GM18517 (cell line): ENCODE measurements around the gene FZR1.
"Not testable (repeated sequence)": the region's sequence is repeated elsewhere in the genome, so short reads cannot be mapped to it uniquely, and the experiment has no call there.

Source experiments
- ATAC-seq: cut with Tn5 transposase; IDR thresholded peaks from one replicate; pipeline ENCODE4 v1.9.1; 2021; ENCODE audit warnings: mild to moderate bottlenecking, moderate library complexity; ENCODE audit not compliant: unreplicated experiment

Gene FZR1

DNA sequence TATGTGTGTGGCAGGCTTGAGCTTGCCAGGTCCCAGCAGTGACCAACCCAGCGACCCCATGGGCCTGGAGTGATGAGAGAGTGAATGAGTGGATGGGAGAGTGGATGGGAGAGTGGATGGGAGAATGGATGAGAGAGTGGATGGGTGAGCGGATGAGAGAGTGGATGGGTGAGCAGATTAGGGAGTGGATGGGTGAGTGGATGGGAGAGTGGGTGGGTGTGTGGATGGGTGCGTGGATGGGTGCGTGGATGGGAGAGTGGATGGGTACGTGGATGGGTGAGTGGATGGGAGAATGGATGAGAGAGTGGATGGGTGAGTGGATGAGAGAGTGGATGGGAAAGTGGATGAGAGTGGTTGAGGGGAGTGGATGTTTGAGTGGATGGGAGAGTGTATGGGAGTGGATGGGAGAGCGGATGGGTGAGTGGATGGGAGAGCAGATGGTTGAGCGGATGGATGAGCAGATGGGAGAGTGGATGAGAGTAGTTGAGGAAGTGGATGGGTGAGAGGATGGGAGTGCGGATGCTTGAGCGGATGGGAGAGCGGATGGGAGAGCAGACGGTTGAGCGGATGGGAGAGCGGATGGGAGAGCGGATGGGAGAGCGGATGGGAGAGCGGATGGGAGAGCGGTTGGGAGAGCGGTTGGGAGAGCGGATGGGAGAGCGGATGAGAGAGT is 22.6 kb downstream of the FZR1 start:
- no peak for ATAC-seq

DNA sequence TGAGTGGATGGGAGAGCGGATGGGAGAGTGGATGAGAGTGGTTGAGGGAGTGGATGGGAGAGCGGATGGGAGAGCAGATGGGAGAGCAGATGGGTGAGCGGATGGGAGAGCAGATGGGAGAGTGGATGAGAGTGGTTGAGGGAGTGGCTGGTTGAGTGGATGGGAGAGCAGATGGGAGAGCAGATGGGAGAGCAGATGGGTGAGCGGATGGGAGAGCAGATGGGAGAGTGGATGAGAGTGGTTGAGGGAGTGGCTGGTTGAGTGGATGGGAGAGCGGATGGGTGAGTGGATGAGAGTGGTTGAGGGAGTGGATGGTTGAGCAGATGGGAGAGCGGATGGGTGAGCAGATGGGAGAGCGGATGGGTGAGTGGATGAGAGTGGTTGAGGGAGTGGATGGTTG is 23.2 kb downstream of the FZR1 start:
- ATAC-seq: not testable (repeated sequence)

DNA sequence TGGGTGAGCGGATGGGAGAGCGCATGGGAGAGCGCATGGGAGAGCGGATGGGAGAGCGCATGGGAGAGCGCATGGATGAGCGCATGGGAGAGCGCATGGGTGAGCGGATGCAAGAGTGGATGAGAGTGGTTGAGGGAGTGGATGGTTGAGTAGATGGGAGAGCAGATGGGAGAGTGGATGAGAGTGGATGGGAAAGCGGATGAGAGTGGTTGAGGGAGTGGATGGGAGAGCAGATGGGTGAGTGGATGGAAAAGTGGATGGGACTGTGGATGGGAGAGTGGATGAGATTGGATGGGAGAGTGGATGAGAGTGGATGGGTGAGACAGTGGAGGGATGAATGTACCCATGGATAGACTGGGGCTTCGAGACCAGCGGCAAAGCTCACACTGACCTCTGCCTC is 24.3 kb downstream of the FZR1 start:
- no peak for ATAC-seq

DNA sequence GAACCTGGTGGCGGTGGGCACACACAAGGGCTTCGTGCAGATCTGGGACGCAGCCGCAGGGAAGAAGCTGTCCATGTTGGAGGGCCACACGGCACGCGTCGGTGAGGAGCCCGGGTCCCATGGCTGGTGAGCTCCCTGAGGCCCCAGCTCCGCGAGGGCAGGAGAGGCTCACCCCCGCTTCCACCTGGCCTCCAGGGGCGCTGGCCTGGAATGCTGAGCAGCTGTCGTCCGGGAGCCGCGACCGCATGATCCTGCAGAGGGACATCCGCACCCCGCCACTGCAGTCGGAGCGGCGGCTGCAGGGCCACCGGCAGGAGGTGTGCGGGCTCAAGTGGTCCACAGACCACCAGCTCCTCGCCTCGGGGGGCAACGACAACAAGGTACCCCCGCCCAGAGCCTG is 25.6 kb downstream of the FZR1 start:
- no peak for ATAC-seq

DNA sequence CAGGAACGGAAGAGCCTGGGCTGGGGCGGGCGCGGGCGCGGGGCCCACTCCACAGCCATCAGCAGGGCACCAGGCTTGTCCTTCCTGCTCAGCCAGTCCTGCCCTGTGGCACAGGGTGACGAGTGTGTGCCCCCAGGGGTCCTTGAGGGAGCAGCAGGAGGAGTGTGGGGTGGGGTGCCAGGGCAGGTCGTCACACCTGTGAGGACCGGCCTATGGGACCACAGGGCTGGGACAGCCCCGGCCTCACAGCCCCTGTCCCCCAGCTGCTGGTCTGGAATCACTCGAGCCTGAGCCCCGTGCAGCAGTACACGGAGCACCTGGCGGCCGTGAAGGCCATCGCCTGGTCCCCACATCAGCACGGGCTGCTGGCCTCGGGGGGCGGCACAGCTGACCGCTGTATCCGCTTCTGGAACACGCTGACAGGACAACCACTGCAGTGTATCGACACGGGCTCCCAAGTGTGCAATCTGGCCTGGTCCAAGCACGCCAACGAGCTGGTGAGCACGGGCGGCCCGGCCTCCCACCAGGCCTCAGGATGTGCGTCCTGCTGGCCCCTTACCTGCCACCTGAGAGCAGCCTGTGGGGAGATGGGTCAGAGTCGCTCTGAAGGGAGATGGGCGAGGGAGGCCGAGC is 26.2 kb downstream of the FZR1 start:
- no peak for ATAC-seq

DNA sequence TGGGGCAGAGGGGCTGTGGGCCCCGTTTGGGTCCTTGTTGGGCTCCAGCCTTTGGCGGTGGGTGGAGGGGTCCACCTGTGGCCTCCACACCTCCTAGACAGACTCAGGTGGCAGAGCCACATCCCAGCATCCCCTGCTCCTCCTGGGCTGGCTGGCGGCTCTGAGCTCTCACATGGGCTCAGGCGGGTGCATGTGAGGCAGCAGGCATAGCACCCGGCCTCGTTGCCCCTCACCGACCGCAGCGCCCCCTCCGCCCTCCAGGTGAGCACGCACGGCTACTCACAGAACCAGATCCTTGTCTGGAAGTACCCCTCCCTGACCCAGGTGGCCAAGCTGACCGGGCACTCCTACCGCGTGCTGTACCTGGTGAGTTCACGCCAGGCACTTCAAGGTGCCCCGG is 26.9 kb downstream of the FZR1 start:
- ATAC-seq: no peak

DNA sequence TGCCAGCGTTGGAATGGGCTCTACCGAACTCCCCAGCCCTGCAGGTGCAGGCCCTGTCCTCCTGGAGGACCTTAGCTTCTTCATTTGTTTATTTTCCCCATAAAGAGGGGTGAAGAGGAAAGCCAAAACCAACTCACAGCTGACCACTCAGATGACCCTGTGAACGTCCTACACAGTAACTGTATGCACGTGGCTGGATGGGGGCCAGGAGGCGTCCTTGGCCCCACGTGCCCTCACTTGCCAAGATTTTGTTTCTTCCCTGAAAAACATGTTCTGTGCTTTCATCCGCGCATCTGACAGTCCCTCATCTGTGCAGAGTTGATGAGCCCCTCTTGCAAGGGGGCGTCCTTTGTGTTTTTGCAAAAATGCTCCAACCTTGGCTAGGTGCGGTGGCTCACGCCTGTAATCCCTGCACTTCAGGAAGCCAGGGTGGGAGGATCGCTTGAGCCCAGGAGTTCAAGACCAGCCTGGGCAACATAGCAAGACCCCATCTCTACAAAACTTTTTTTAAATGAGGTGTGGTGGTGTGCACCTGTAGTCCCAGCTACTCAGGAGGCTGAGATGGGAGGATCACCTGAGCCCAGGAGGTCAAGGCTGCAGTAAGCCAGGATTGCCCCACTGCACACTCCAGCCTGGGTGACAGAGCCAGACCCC is 27.6 kb downstream of the FZR1 start:
- ATAC-seq: no peak

DNA sequence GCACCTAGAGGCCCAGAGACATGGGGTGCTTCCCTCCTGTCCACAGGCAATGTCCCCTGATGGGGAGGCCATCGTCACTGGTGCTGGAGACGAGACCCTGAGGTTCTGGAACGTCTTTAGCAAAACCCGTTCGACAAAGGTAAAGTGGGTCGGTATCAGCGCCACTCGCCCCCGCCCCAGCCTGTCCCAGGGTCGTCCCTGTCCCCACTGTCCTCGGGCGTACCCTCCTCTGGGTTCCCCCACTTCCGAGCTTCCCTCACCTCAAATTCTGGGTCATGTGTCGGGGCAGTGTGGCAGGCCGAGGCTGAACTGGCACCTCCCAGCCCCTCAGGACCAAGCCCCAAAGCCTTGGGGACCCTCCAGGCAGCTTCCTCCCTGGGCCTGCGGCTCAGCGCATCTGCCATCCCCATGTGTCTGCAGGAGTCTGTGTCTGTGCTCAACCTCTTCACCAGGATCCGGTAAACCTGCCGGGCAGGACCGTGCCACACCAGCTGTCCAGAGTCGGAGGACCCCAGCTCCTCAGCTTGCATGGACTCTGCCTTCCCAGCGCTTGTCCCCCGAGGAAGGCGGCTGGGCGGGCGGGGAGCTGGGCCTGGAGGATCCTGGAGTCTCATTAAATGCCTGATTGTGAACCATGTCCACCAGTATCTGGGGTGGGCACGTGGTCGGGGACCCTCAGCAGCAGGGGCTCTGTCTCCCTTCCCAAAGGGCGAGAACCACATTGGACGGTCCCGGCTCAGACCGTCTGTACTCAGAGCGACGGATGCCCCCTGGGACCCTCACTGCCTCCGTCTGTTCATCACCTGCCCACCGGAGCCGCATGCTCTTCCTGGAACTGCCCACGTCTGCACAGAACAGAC is 28.5 kb downstream of the FZR1 start:
- no peak for ATAC-seq

DNA sequence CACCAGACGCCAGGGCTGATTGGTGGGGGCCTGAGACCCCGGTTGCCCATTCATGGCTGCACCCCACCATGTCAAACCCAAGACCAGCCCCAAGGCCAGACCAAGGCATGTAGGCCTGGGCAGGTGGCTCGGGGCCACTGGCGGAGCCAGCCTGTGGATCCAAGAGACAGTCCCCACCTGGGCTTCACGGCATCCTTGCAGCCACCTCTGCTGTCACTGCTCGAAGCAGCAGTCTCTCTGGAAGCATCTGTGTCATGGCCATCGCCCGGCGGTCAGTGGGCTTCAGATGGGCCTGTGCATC is 29.1 kb downstream of the FZR1 start:
- ATAC-seq: no peak

DNA sequence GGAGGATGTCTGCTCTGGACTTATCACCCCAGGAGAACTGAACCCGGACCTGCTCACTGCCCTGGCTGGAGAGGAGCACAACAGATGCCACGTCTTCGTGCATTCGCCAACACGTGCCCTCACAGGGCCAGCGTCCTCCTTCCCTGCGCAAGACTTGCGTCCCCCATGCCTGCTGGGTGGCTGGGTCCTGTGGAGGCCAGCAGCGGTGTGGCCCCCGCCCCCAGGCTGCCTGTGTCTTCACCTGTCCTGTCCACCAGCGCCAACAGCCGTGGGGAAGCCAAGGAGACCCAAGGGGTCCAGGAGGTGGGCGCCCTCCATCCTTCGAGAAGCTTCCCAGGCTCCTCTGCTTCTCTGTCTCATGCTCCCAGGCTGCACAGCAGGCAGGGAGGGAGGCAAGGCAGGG is 29.5 kb downstream of the FZR1 start:
- ATAC-seq: no peak

DNA sequence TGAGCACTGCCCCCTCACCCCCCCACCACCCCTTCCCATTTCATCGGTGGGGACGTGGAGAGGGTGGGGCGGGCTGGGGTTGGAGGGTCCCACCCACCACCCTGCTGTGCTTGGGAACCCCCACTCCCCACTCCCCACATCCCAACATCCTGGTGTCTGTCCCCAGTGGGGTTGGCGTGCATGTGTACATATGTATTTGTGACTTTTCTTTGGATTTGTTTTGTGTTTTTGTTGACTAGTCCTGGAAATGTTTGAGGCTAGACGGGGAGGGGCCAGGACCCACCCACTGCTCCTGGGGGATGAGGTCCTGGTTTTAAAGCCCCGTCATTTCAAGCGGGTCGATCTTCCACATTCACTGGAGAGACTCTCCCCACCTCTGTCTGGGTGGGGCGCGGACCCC is 29.9 kb downstream of the FZR1 start:
- ATAC-seq: no peak

DNA sequence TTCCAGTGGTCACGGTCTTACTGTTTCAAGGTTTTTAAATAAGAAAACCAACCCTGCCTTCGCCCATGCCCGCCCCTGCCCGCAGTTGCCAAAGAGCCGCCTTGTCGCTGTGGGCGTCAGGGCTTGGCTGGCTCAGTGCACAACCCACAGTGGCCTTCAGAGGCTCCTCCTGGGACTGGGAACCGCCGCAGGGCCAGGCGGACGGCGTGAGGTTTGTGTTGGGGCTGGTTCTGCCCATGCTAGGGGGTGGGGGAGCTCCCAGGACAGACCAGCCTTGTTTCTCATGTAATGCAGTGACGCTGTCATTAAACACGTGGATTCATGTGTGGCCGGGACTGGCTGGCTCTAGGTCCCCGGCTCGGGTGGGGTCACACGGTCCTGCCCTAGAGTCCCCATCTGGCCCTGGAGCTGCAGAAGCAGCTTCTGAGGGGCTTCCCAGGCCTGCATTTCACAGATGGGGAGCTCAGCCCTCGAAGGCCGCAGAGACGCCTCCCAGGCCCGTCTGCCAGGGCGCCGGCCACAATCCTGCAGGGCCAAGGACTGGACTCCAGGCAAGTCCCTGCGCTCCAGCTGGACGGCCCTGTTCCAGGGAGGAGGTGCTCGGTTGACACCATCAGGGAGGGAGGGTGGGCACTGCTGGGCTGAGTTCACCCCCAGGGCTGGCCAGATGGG is 30.5 kb downstream of the FZR1 start:
- no peak for ATAC-seq

DNA sequence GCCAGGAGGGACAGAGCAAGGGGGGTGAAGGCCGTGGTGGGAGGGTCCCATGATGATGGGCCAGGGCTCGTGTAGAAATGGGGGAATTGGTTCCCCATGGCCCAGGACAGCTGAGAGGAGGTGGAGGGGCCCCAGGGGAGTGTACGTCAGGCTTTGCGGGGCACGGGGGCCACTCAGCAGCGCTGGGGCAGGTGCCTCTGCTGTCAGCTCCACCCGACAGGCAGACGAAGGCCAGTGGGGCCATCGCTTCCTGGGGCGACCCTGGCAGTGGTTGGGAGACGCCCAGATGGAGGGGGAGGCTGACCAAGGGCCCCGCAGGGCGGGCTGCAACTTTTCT is 31.0 kb downstream of the FZR1 start:
- no peak for ATAC-seq

DNA sequence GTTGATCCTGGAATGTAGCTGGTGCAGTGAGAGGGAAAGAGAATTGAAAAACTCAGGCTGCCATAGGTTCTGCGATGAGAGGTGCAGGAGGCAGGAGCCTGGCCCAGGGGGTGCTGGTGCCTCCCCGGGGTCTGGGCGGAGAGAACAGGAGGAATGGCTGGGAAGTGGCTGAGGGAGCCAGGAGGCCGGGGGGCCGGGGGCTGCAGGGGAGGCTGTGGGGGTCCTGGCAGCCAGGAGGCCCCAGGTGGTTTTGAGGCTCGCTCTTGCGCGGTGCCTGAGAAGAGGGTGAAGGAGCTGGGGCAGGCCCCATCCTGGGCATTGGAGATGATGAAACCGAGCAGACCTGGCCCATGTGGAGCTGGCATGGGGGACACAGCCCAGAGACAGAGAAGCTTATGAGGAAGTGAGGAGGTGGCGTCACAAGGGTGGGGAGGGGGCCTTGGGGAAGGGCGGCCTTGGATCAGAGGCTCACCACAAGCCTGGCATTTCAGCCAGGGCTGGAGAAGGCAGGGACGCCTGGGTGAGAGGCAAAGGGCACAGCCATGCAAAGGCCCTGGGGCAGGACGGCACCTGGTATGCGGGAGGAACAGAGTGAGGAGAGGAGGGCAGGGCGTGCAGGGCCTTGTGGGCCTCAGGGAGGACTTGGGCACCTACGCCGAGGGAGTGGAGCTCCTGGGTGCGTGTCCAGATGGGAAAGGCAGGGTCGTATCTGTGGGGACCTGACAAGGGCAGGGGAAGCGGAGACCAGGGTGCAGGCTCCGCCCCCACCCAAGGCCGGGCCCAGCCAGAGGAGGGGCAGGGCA is 31.5 kb downstream of the FZR1 start:
- ATAC-seq: no peak

DNA sequence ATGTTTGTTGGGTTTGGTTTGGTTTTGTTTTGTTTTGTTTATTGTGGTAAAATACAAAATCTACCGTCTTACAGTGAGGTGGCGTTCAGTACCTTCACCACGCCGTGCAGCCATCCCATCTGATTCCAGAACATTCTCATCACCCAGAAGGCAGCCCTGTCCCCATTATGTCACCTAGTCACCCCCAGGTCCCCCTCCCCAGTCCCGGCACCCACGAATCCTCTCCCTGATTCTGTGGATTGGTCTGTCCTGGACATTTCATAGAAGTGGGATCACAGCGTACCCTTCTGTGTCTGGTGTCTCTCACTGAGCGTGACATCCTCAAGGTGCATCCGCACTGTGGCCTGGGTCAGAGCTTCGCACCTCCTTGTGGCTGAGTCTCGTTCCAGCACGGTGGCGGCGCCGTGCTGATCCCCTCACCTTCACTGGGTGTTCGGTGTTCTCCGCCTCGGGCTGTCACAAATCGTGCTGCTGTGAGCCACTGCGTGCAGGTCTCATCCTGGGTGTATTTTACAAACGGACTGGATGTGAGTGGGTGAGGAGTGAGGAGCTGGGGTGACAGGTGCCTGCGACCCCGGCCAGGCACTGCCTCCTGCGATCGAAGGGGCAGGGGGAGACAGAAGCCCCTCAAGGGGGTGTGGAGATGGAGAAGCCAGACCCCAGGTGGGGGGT is 32.3 kb downstream of the FZR1 start:
- ATAC-seq: no peak

DNA sequence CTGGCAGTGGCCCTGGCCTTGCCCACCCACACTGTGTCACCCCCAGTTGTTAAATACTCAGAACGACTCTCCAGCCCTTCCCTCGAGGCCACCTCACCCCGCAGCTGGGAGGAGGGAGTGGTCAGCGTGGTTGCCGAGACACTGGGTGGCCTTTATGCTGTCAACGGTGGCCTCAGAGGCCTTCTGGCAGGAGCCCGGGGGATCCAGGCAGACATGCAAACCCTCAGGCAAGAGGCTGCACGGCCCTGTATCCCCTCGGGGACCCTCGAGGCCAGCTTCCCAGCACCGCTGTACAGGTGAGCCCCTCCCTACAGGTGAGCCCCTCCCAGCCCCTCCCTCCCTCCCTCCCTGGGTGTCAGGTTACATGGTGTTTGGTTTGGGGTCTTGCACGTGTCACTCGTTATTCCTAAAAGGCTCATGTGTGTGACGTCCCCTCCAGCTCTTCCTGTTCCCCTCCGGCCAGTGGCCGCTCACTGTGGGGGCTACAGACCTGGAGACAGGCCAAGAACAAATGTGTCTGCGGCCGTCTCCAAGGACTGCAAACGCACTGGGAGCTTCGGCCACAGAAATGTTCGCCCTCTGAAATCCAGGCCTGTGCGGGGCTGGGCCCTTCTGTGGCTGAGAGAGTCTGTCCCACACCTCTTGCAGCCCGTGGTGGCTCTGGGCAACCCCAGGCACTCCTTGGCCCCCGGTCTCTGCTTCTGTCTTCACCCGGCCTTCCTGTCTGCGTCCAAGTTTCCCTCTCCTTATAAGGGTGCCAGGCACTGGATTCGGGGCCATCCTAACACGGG is 33.0 kb downstream of the FZR1 start, which contains the start of gene TEKTIP1:
Gene TEKTIP1, plus strand, starts transcription at position 210 of the 791 bp plus-strand sequence. Its CDS starts 4 bp downstream, at position 214.
- ATAC-seq: no peak

DNA sequence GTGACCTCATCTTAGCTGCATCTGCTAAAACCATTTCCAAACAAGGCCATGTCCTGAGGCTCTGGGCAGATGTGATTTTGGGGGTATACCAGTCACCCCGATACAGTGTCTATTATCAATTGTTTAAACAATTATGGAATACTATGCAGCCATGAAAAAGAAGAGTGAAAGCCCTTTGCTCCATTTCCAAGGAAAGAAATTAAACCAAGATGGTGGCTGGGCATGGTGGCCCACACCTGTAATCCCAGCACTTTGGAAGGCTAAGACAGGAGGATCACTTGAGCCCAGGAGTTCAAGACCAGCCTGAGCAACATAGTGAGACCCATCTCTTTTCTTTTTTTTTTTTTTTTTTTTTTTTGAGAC is 33.6 kb downstream of the FZR1 start:
- no peak for ATAC-seq

DNA sequence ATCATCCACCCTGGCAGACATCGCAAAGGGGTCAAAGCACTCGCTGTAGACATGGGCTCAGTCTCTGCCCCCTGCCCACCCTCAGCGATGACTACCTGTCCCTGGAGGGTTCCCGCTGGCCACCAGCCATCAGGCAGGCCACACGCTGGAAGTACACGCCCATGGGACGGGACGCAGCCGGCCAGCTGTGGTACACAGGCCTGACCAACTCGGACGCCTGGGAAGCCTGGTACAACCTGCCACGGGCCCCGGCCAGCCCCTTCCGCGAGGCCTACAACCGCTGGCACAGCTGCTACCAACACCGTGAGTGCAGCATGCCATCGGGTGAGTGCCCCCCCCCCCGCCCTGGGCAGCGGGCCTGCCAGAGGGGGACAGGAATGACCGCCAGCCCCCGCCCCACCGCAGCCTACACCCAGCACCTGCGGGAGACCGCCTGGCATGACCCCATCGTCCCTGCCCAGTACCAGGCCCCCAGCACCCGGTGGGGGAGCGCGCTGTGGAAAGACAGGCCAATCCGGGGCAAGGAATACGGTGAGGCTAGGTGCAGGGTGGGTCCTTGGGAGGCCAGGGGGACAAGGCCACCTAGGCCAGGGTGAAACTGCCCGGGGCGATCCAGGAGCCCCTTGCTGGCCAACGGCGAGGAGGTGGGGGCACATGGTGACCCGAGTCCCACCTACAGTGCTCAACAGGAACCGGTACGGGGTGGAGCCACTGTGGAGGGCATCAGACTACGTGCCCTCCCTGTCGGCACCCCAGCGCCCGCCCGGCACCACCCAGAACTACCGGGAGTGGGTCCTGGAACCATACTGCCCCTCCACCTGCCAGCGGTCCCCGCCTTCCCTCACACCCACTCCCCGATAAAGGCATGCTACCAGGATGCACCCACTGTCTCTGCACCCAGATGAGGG is 37.3 kb downstream of the FZR1 start:
- no peak for ATAC-seq
